Measurements from ENCODE around the gene PTTG1IP.

The PTTG1IP gene

GRCh38 chr21:44817914-44818639, 55.4 kb downstream of the PTTG1IP start, which contains the start of gene SUMO3:
Gene SUMO3 (minus strand): TSS chr21:44818062. CDS start chr21:44817968, 94 bp downstream.
- DNase-seq = peak; percentile 84

DNA sequence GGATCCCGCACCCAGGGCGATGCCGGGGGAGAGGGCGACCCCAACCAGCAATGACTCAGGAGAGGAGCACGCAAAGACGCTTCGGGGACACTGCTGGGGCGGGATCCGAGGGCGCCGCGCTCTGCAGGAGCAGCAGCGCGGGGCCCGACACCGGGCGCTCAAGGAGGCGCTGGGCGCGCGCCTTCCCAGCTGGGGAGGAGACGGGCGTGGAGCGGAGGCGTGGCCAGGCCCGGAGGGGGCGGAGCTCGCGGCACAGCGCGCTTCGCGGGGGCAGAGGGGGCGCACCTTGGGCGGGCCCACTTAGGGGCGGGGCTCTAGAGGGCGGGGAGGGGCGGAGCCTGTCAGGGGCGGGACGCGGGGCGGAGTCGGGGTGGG, 56.0 kb downstream of the PTTG1IP start:
- peak; percentile 91 for DNase-seq

- no peak for DNase-seq
These were observed 56.6 kb downstream of the PTTG1IP start for GRCh38 chr21:44816761-44817505.

GRCh38 chr21:44815852-44816628, 57.5 kb downstream of the PTTG1IP start:
- DNase-seq = peak; percentile 13

DNA sequence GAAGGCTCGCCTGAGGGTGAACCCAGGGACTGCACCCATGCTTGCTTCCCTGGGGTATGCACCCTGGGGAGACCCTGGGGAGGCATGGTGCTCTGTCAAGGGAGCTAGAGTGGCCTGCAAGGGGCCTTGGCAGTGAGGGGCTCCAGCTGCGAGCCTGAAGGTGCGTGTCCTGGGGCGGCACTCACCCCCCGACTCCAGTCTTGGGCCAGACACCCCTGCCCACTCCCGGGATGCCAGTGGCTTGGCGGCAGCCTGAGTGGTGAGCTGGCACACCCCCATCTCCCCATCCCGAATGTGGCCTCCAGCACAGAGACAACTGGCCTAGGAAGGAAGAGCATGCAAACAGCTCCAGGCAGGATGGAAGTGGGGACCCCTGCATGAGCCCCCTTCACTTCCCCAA, 58.3 kb downstream of the PTTG1IP start:
- no peak for DNase-seq

DNA sequence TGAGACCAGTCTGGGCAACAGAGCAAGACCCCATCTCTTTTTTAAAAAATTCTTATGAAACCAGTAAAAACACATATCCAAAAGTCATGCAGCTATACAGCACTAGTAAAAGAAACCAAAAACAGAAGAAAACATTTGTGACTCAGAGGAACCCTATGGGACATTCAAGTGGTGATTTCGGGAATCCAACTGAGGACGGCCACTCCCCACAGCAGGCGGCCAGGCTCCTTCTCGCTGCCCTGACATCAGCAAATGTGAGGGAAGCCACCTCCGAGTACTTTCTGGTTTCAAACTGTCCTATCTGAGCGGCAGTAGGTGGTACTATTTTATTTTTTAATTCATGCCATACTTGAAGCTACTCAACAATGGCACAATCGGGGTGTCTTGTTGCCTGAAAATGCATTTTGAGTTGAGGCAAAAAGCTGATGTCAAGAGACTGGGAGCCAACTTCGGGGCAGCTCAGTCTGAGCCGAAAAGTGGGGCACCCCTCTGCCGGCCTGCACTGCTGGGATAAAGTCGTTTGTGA, 58.9 kb downstream of the PTTG1IP start:
- DNase-seq = no peak

DNA sequence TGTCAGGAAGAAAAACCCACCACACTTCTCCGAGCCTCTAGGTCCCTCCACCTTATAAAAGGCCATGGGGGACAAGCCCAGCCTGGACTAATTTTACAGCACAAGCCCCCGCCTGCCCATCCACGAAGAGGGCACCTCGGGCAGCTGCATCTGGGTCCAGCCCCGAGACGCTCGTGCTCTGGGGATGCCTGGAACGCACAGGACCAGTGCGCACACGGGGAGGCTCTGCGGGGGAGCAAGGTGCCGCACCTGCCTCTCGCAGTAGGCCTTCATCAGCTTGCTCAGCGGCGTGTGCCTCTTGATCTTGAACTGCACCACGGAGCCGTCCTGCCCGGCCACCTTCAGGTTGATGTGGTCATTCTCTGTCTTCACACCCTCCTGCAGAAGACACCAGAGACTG, 59.8 kb downstream of the PTTG1IP start:
- no peak for DNase-seq

DNA sequence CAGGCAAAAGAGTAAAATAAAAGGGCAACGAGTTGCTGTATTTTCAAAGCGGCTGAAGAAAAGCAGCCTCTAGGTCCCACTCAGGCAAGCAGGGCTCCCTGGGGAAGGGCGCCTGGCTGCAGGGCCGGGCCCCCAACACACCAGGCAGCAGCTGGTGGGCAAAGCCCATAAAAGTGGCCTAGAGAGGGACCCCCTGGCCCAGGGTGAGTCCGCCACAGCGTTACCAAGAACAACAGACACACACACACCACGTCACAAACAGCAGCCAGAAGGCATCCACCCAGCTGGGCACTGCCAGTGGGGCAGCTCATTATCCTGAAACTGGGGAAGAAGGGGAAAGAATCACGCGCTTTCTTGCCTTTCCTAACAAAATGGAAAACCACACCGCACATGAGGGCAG, 60.3 kb downstream of the PTTG1IP start:
- no peak for DNase-seq

DNA sequence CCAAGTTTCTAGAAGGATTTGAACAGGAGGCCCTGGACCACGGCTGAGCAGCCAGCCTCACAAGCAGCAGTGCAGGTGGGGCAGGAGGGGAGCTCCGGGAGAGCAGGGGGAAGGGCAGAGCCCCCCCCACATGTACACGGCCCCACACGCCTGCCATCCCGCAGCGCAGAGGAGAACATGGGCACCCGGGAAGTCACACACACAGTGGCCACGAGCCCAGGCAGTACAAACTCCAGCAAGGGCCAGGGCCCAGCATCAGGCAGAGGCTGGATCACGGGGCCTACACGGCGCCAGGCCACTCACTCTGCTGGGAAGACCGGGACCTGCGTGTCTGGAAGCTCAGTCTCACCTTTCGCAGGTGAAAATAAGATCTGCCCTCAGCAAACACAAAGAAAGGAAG, 60.9 kb downstream of the PTTG1IP start:
- DNase-seq = no peak

GRCh38 chr21:44810779-44811178, 62.7 kb downstream of the PTTG1IP start:
- no peak for DNase-seq

GRCh38 chr21:44805859-44806258, 67.6 kb downstream of the PTTG1IP start:
- DNase-seq = no peak

- no peak for DNase-seq
These were observed 68.3 kb downstream of the PTTG1IP start for GRCh38 chr21:44805226-44805625.

DNA sequence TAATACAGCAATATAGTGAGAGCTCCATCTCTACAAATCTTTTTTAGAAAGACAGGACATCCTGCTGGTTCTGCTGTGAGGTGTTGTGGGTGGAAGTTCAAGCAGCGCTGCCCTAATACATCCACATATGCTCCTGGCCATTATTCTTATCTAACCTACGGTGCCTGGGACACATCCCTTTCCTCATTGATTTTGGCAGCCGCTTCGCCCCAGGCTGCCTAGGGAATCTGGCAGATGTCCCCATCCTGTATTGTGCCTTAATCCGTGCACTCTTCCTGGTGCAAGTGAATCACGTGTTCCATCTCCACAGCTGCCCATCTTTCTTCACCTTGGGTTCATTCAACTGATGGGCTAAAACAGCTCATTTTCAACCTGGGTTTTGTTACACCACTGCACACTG, 68.7 kb downstream of the PTTG1IP start:
- no peak for DNase-seq

DNA sequence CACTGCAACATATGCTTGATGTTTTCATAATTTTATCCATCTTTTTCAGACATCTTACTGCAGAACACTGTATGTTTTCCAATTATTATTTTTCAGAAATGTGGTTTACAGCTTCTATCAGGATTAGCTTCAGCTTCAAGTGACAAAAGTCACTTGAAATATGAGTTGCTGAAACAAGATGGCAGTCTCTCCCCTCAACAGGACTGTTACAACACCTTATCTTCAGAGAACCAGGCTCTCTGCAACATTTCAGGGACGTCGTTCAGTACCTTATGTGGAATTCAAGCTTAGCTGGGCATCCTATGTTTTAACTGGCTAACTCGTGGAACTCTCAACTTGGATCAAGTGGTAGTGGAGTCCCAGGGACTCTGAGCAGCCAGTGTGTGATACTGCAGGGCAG, 69.8 kb downstream of the PTTG1IP start:
- no peak for DNase-seq

- DNase-seq = peak; percentile 49
These were observed 70.9 kb downstream of the PTTG1IP start for GRCh38 chr21:44802396-44803153.

DNA sequence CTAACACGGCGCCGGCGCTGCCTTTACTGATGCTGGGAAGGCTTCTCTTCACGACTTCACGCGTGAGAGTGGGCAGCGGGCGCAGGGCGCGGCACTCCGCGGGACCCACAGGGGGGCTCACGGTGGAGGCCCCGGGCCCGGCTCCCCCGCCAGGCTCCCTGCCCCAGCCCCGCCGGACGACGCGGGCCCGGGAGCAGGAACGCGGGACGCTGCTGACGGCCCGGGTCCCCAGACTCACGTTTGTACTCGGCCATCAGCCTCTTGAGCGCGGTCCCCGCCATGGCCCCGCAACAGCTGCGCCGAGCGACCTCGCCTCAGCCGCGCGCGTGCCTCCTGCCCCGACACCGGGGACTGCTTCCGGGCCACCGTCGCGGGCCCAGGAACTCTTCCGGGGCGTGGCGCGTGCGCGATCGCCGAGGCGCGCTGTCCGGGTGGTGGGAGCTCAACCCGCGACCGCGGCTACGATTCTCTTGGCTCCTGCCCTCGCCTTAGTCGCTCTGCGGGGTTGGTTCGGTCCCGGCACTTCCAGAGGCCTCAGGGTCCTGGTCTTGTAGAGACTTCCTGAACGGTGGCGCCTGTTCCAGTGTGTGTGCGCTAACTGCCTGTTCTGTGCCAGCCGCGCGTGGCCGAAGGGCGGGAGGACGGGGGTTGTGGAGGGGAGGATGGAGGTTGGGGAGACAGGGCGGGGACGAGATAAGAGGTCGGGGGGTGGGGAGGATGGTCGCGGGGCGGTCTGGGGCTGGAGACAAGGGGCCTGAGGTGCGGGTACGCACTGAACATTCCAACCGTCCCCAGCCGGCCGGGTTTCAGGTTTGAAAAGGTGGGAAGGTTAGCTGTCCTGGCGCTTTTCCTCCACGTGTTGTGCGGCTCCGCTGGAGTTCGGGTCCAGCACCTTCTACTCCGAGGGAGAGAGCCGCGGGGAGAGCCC, 71.8 kb downstream of the PTTG1IP start, which contains the start of gene UBE2G2:
UBE2G2 (minus strand) TSS at position 353 of the 928 bp plus-strand sequence; CDS start at position 281, 72 bp downstream.
- DNase-seq = peak; percentile 86

GRCh38 chr21:44800971-44801467, 72.5 kb downstream of the PTTG1IP start:
- peak; percentile 61 for DNase-seq

DNA sequence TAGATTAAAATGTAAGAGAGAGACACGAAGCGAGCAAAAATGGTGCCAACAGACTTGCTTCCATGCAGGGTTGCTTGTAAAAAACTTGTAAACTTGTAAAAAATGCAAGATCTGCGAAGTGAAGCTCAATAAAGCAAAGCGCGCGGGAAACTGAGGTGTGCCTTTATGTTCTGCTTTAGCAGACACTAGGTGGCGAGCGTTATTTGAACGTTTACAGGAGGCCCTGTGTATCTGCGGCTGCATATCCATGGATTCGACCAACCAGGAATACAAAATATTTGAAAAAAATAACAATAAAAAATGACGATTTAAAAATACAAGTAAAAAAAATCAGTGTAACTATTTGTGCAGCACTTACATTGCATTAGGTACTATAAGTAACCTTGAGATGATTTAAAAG, 73.4 kb downstream of the PTTG1IP start:
- DNase-seq = peak; percentile 20

DNA sequence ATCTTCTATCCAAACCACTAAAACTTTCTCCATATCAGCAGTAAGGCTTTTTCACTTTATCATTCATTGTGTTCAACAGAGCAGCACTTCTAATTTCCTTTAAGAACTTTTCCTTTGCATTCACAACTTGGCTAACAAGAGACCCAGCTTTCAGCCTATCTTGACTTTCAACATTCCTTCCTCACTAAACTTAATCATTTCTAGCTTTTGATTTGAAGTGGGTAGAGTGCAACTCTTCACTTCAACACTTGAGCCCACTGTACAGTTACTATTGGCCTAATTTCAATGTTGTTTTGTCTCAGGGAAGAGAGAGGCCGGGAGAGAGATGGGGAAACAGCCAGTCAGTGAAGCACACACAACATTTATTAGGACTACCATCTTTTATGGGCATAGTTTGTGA, 73.8 kb downstream of the PTTG1IP start:
- no peak for DNase-seq

Measured in DMS53 (cell line).